Measurements from ENCODE around the gene TTLL11. TPM values are rescaled to one million over a fixed set of nuclear protein-coding genes. Genes with fewer than 3 reads are reported as not detected.

The TTLL11 gene
- total RNA-seq, 4 donors from 2014 or later = 7.4 to 14.7 (median 11.0) TPM

DNA sequence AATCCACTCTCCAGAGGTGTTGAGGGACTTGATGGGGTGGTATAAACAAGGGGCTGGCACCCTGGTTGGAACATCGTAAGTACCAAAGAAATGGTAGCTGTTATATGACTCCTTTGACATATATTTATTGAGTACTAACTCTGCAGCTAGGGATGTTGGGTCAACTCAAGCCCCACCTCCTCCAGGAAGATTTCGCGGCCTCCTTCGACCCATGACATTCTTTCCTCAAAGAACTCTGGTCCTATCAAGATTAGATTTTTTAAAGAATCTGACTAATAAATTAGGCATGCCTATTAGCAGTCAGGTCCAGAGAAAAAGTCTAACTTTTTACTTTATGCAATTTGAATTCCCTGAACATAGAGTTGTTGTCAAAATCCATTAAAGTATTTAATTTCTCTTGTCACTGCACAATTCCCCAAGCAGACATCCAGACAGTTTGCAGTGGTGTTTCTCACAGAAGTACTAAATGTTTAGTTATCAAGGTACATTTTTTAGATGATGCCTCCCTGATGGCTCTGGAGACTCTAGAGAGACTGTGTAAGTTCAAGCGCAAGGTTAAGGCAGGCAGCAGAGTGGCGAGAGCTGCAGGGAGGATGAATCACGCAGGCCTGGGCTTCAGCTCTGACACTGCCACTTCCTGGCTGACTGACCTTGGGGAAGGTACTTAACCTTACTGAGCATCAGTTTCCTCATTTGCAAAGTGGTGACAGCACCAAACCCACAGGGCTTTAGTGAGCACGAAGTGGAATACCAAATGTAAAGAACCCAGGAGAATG, 209.6 kb downstream of the TTLL11 start:
- Histone ChIP-seq H3K27ac (no peak overlapping the region), H3K27me3 (no peaks in the 10 kb centered on the region), H3K36me3 (no peaks in the 10 kb centered on the region), H3K4me3 (no peak overlapping the region), H3K4me1 (no peaks in the 10 kb centered on the region), H3K9me3 (no peaks in the 10 kb centered on the region)
- intact Hi-C loops (cut with DNase I; ENCODE audit: low total_unique reads) = no loop called here
- DNase-seq = no peak
- no peak for TF ChIP-seq POLR2A (IDR thresholded peaks at IDR 0.05)
- TF ChIP-seq, protein P1, sequence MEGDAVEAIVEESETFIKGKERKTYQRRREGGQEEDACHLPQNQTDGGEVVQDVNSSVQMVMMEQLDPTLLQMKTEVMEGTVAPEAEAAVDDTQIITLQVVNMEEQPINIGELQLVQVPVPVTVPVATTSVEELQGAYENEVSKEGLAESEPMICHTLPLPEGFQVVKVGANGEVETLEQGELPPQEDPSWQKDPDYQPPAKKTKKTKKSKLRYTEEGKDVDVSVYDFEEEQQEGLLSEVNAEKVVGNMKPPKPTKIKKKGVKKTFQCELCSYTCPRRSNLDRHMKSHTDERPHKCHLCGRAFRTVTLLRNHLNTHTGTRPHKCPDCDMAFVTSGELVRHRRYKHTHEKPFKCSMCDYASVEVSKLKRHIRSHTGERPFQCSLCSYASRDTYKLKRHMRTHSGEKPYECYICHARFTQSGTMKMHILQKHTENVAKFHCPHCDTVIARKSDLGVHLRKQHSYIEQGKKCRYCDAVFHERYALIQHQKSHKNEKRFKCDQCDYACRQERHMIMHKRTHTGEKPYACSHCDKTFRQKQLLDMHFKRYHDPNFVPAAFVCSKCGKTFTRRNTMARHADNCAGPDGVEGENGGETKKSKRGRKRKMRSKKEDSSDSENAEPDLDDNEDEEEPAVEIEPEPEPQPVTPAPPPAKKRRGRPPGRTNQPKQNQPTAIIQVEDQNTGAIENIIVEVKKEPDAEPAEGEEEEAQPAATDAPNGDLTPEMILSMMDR (IDR thresholded peaks at IDR 0.05) = no peak

DNA sequence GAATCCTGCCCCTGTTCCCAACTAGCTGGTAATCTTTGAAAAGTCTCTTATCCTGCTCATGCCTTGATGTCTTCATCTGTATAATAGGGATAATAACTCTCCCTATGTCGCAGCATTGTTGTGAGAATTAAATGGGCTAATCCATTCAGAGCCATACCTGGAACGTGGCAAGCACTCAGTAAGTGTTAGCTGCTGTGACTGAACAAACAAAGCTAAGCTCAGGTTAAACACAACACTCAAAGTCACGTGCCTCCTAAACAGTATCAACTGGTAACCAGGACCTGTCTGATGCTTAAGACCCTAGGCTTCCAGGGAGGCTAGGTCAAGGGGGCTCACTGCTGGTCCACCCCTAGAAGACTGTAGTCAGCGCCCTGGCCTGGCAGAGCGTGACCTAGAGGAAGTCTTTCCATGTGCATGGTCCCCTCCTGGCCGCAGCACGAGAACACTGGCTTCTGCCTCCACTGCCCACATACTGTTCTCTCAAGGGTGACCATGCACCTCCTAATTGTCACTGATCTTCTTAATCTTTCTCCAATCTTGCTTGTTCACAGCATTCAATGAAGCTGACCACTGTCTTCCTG, 211.1 kb downstream of the TTLL11 start:
- Histone ChIP-seq H3K36me3 (no peaks in the 10 kb centered on the region), H3K27me3 (no peaks in the 10 kb centered on the region), H3K9me3 (no peaks in the 10 kb centered on the region), H3K4me1 (no peaks in the 10 kb centered on the region), H3K27ac (no peak overlapping the region), H3K4me3 (no peak overlapping the region)
- intact Hi-C loops (cut with DNase I; ENCODE audit: low total_unique reads) = no loop called here
- no peak for DNase-seq
- no peak for TF ChIP-seq POLR2A (IDR thresholded peaks at IDR 0.05)
- TF ChIP-seq, protein P1 (IDR thresholded peaks at IDR 0.05) = no peak

DNA sequence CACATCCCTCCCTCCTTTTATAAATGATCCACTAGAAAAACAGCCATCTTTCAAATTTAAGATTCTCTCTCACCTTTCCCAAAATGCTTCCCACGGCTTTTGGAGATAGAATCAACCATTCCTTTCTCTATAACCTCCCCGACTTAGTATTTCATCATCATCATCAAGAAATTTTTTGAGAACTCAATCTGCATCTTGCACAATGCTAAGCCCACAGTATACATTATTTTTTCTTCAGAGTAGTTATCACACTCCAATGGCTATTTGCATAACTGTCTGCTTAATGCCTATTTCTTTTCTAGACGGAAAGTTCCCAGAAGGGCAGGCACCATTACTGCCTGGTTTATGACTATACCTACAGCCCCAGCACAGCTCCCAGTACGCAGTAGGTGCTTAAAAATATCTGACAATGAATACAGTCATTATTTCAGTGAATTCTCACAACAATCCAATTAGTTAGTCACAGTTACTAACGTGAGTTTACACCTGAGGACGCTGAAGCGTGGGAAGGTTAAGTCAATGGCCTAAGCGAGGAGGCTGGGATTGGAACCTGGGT, 212.7 kb downstream of the TTLL11 start:
- Histone ChIP-seq H3K4me3 (no peak overlapping the region), H3K9me3 (no peaks in the 10 kb centered on the region), H3K36me3 (no peaks in the 10 kb centered on the region), H3K27me3 (no peaks in the 10 kb centered on the region), H3K27ac (no peak overlapping the region), H3K4me1 (no peaks in the 10 kb centered on the region)
- DNase-seq = no peak
- TF ChIP-seq, protein P1 (IDR thresholded peaks at IDR 0.05) = no peak
- TF ChIP-seq POLR2A (IDR thresholded peaks at IDR 0.05) = no peak
- intact Hi-C loops (cut with DNase I; ENCODE audit: low total_unique reads) = no loop called here

DNA sequence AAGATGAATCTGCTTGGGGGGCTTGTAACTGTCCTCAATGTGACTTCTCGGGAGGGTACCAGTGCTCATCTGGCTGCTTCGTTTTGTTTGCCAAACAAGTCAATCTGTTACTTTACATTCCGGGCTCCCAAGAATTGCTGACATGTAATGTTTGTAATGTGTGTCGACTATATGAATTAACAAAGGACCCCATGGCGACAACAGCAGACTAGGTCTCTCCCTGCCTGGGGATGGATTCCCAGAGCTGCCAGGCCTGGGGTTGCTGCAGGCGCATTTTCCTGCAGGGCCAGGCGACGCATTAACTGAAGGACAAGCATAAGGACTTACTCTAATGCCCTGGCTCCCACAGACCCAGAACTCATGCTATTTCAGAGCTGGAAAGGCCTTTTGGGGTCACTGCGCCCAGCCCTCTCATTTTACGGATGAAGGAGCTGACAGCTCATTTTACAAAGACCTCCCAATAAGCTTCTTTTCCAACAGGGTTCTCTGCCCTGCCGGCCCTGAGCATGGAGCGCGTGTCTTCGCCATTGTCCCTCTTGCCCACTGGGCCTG, 214.8 kb downstream of the TTLL11 start:
- TF ChIP-seq, protein P1 (IDR thresholded peaks at IDR 0.05) = no peak
- TF ChIP-seq POLR2A (IDR thresholded peaks at IDR 0.05) = no peak
- no peaks in the 10 kb centered on the region for H3K9me3 ChIP-seq
- no peaks in the 10 kb centered on the region for H3K4me1 ChIP-seq
- intact Hi-C loops (cut with DNase I; ENCODE audit: low total_unique reads) = no loop called here
- H3K4me3 ChIP-seq = no peak overlapping the region
- no peaks in the 10 kb centered on the region for H3K27me3 ChIP-seq
- no peaks in the 10 kb centered on the region for H3K36me3 ChIP-seq
- no peak for DNase-seq
- H3K27ac ChIP-seq = no peak overlapping the region

All from uterus (tissue), 4 donors.